H1 (cell line): ENCODE measurements around the gene SLC13A4. TPM values are rescaled to one million over a fixed set of nuclear protein-coding genes. Genes with fewer than 3 reads are reported as not detected.

Experiments
- ASH2L ChIP-seq: fragments of 200-600, 300-600 bp; sonication (generic); IDR thresholded peaks from one replicate; pipeline ENCODE4 v1.7.1; 2017; ENCODE audit warnings: low read length
- BACH1 ChIP-seq: IDR thresholded peaks from 2 replicates; pipeline ENCODE4 v1.6.1; 2012; ENCODE audit warnings: low read length, improper control_type of control experiment
- BCL11A ChIP-seq, 2 experiments: IDR thresholded peaks; one replicate each; pipeline ENCODE4 v1.6.1; 2011; ENCODE audit warnings: low read depth in 2 of 2, low read length in 2 of 2, mild to moderate bottlenecking in 2 of 2
- CHD7 ChIP-seq: fragments of 300-600 bp; sonication (generic); IDR thresholded peaks from 2 replicates; pipeline ENCODE4 v1.7.1; 2012; ENCODE audit warnings: low read length, moderate library complexity, mild to moderate bottlenecking, inconsistent platforms; ENCODE audit not compliant: insufficient replicate concordance
- polyA plus RNA-seq, 7 experiments: library from polyadenylated mRNA; depleted of rRNA in 3 of 7; stranded (reverse) in 5 of 7; unstranded in 2 of 7; fragments of >200 nt in 5 of 7; fragments of 200-250 nt in 2 of 7; gene quantifications; 1 replicate in 5 of 7; 2 replicates in 1 of 7; 4 replicates in 1 of 7; pipeline versions ENCODE4 v1.2.1 to v1.2.3, GENCODE V29; 2011 to 2013; ENCODE audit warnings: missing spikeins in 2 of 7, mixed read lengths in 2 of 7
- total RNA-seq: library from RNA; stranded (reverse); fragmentation: NEBNext Ultra II Directional; extraction: Animal tissue kit (Norgen Biotek cat#: 25700); gene quantifications from 2 replicates; pipeline ENCODE4 v1.2.1, GENCODE V29; 2021

Gene SLC13A4
- total and polyA plus RNA-seq, 2 of the 8 experiments (the other 6 are each of a cell fraction or from before 2014, with no cell fraction given): 3.9 to 7.5 TPM

GRCh38 chr7:135771051-135771450, 43.1 kb upstream of the SLC13A4 start (continued):
- TF ChIP-seq CHD7 (no peak), BCL11A (IDR thresholded peaks at IDR 0.05; ENCODE audit: low read depth in 2 of 2, low read length in 2 of 2) (no peak), BACH1 (no peak), ASH2L (no peak)
- TF ChIP-seq, all 59 proteins: peak for 0
